GM12878 (cell line): Measurements from ENCODE around the gene CDC14A. TPM values are rescaled to one million over a fixed set of nuclear protein-coding genes. Genes with fewer than 3 reads are reported as not detected.

Source experiments
- ATAC-seq: fragments of 200-7000 bp; cut with Tn5 transposase; 3 replicates; pipeline ENCODE4 v1.9.1; 2020; ENCODE audit warnings: mild to moderate bottlenecking, moderate library complexity
- BruUV-seq: library from RNA; stranded (reverse); fragments of 400-500 nt; replicated peaks from 2 replicates; lab custom pipeline; 2021; lab: Mats Ljungman, UMichigan
- CTCF ChIA-PET: fragments of 300-600 bp; sonication (Branson Sonifier 250); formaldehyde crosslinking; extraction: SDS; loops from one replicate; lab custom pipeline; 2021; ENCODE audit warnings: inconsistent platforms; lab: Yijun Ruan, JAX
- POLR2A ChIA-PET: fragments of 350-600 bp; formaldehyde crosslinking; extraction: SDS; loops from one replicate; lab custom pipeline; 2021; ENCODE audit warnings: inconsistent platforms; lab: Charles Lee
- RAD21 ChIA-PET: fragments of 300-600 bp; sonication (Branson Sonifier 250); formaldehyde crosslinking; loops from one replicate; lab custom pipeline; 2023; ENCODE audit warnings: antibody characterized with exemption; ENCODE audit not compliant: unreplicated experiment; lab: Charles Lee
- SMC1A ChIA-PET: fragments of 300-600 bp; sonication (Branson Sonifier 250); formaldehyde crosslinking; loops from one replicate; lab custom pipeline; 2023; ENCODE audit not compliant: unreplicated experiment, uncharacterized antibody; lab: Charles Lee
- DNase-seq: peaks from one replicate; pipeline ENCODE4 v3.0.0-alpha.2; 2011; ENCODE audit warnings: low read depth, low spot score
- FAIRE-seq: peaks from 3 replicates; lab custom pipeline; 2011; peaks lifted over from hg19 to GRCh38; lab: Jason Lieb, UNC
- H2AFZ ChIP-seq: 2 replicates; pipeline ENCODE4 v1.6.0; 2011; ENCODE audit warnings: low read depth, low read length, control low read depth; ENCODE audit not compliant: control insufficient read depth
- H3K27ac ChIP-seq: 2 replicates; pipeline ENCODE4 v1.5.1; 2011; ENCODE audit warnings: control low read depth; ENCODE audit not compliant: control insufficient read depth, insufficient read depth
- H3K27me3 ChIP-seq, 2 experiments: replicated peaks in 1 of 2; 2 replicates each; pipeline versions ENCODE4 v1.6.0 to v1.6.1; 2011; ENCODE audit warnings: low read length in 1 of 2; ENCODE audit not compliant: control insufficient read depth in 2 of 2, insufficient read depth in 2 of 2
- H3K36me3 ChIP-seq, 2 experiments: 2 replicates each; pipeline ENCODE4 v1.5.1; 2011; ENCODE audit warnings: low read length in 1 of 2; ENCODE audit not compliant: control insufficient read depth in 2 of 2, insufficient read depth in 2 of 2
- H3K4me1 ChIP-seq: 2 replicates; pipeline ENCODE4 v1.6.1; 2011; ENCODE audit warnings: mild to moderate bottlenecking, low read length, moderate library complexity, mixed read lengths; ENCODE audit not compliant: control insufficient read depth, insufficient read depth
- H3K4me2 ChIP-seq: 2 replicates; pipeline ENCODE4 v1.6.0; 2011; ENCODE audit warnings: control low read depth; ENCODE audit not compliant: control insufficient read depth, insufficient read depth
- H3K4me3 ChIP-seq: fragments of 200-600 bp; sonication (generic); 2 replicates; pipeline ENCODE4 v1.5.1; 2016
- H3K79me2 ChIP-seq: 2 replicates; pipeline ENCODE4 v1.6.0; 2011; ENCODE audit warnings: low read length; ENCODE audit not compliant: control insufficient read depth, insufficient read depth
- H3K9ac ChIP-seq: 2 replicates; pipeline ENCODE4 v1.8.0; 2011; ENCODE audit warnings: low read length, control low read depth, mixed read lengths; ENCODE audit not compliant: control insufficient read depth, insufficient read depth
- H3K9me3 ChIP-seq: replicated peaks from 3 replicates; pipeline ENCODE4 v1.5.1; 2011; ENCODE audit warnings: mild to moderate bottlenecking, low read length; ENCODE audit not compliant: control insufficient read depth, insufficient read depth
- H4K20me1 ChIP-seq: 2 replicates; pipeline ENCODE4 v1.6.0; 2011; ENCODE audit not compliant: control insufficient read depth, insufficient read depth
- FOXM1 ChIP-seq: IDR thresholded peaks from 2 replicates; pipeline ENCODE4 v1.6.1; 2012; ENCODE audit warnings: low read depth, mild to moderate bottlenecking, inconsistent platforms, low read length, moderate library complexity
- MYB ChIP-seq: fragments of 150-350 bp; IDR thresholded peaks from 2 replicates; pipeline ENCODE4 v1.6.1; 2014; ENCODE audit warnings: mild to moderate bottlenecking, low read depth, low read length, borderline replicate concordance
- NFYB ChIP-seq: IDR thresholded peaks from 2 replicates; pipeline ENCODE4 v1.6.1; 2011; ENCODE audit warnings: low read depth, mild to moderate bottlenecking, low read length, improper control_type of control experiment, moderate library complexity; ENCODE audit not compliant: insufficient read depth
- POLR2AphosphoS5 ChIP-seq: IDR thresholded peaks from 2 replicates; pipeline ENCODE4 v1.6.1; 2011; ENCODE audit warnings: mild to moderate bottlenecking, low read length, inconsistent platforms
- RELA ChIP-seq: fragments of 450-650 bp; IDR thresholded peaks from 2 replicates; pipeline ENCODE4 v1.8.0; 2014; ENCODE audit warnings: borderline replicate concordance; ENCODE audit not compliant: partially characterized antibody
- TBL1XR1 ChIP-seq: IDR thresholded peaks from 2 replicates; pipeline ENCODE4 v1.6.1; 2012; ENCODE audit warnings: low read depth, low read length, improper control_type of control experiment
- WGBS: methylation state at CpG from one replicate; pipeline ENCODE4 v1.1.6; 2016; ENCODE audit warnings: low lambda C conversion rate; ENCODE audit not compliant: insufficient replicate concordance, insufficient coverage; ENCODE audit errors: missing lambda C conversion rate; 5-methylcytosine and 5-hydroxymethylcytosine counted together
- in situ Hi-C: fragments of 300-500 bp; cut with MboI; formaldehyde crosslinking; loops from 9 replicates; pipeline ENCODE4 v1.14.3; 2018; ENCODE audit warnings: mixed read lengths
- intact Hi-C: fragments of 100-400 bp; cut with micrococcal nuclease; formaldehyde crosslinking; loops from one replicate; pipeline ENCODE4 v1.14.2; 2022; ENCODE audit not compliant: unreplicated experiment
- polyA plus RNA-seq, 11 experiments: library from polyadenylated mRNA; depleted of rRNA in 4 of 11; unstranded in 6 of 11; stranded (reverse) in 5 of 11; fragments of >200 nt; fragmentation: Nextera tagmentation in 4 of 11; fragmentation: Illumina TruSeq in 1 of 11; extraction: Ambion mirVana in 4 of 11; extraction: Trizol in 1 of 11; gene quantifications; 1 replicate in 1 of 11; 2 replicates in 10 of 11; pipeline versions ENCODE4 v1.2.1 to v1.2.3, GENCODE V29; 2011 to 2016; ENCODE audit warnings: inconsistent platforms in 2 of 11, missing spikeins in 2 of 11, low read depth in 1 of 11
- total RNA-seq, 4 experiments: library from RNA; depleted of rRNA in 3 of 4; stranded (reverse); fragments of >200 nt in 3 of 4; fragmentation: Illumina TruSeq in 1 of 4; extraction: Trizol in 1 of 4; gene quantifications; 2 replicates each; pipeline versions ENCODE4 v1.2.1 to v1.2.3, GENCODE V29; 2013 to 2021

The CDC14A gene
- total and polyA plus RNA-seq, 10 of the 15 experiments (the other 5 are each of a cell fraction or from before 2014, with no cell fraction given): 1.5 to 7.1 (median 5.5) TPM

GRCh38 chr1:100413035-100413434, 60.7 kb downstream of the CDC14A start:
- peaks cover 8% of the 10 kb centered on the region for H3K4me1 ChIP-seq
- H3K4me2 ChIP-seq: no peak overlapping the region
- intact Hi-C loops (no loop called here), in situ Hi-C loops (no loop called here)
- no peaks in the 10 kb centered on the region for H3K79me2 ChIP-seq
- H3K4me3 ChIP-seq: no peak overlapping the region
- TF ChIP-seq NFYB (no peak), FOXM1 (no peak), MYB (no peak), TBL1XR1 (no peak), POLR2AphosphoS5 (no peak), RELA (no peak)
- POLR2A ChIA-PET: interaction anchor here (1.0 to 1.4 kb wide), 2 partner anchors 10 to 21 kb away, joined by 3 read pairs; no protein-coding TSS in a partner anchor
- no peak overlapping the region for H2AFZ ChIP-seq
- H3K9ac ChIP-seq: no peak overlapping the region
- RAD21 ChIA-PET: no interaction called here
- DNase-seq: no peak
- H3K27ac ChIP-seq: no peak overlapping the region
- ATAC-seq: no peak
- no peaks in the 10 kb centered on the region for H4K20me1 ChIP-seq
- CTCF ChIA-PET: interaction anchor here (1.3 to 2.9 kb wide), 5 partner anchors 9 to 456 kb away, joined by 3 to 22 read pairs (median 4); no protein-coding TSS in a partner anchor
- H3K9me3 ChIP-seq: no peaks in the 10 kb centered on the region; the same call in 2 of the 3 replicates
- no peaks in the 10 kb centered on the region for H3K27me3 ChIP-seq
- WGBS: 49% methylated on average over 2 of the region's 2 CpGs
- H3K36me3 ChIP-seq: no peaks in the 10 kb centered on the region
- no TSS peak for BruUV-seq
- SMC1A ChIA-PET: interaction anchor here (1.0 to 1.4 kb wide), 2 partner anchors 10 to 59 kb away, joined by 3 to 4 read pairs; no protein-coding TSS in a partner anchor
- no peak for FAIRE-seq
